G401.6 (cell line): Measurements from ENCODE around the gene PNMA1.

ENCODE experiments used
- FAIRE-seq: peaks from 2 replicates; lab custom pipeline; 2012; peaks lifted over from hg19 to GRCh38; lab: Jason Lieb, UNC

Gene PNMA1

DNA sequence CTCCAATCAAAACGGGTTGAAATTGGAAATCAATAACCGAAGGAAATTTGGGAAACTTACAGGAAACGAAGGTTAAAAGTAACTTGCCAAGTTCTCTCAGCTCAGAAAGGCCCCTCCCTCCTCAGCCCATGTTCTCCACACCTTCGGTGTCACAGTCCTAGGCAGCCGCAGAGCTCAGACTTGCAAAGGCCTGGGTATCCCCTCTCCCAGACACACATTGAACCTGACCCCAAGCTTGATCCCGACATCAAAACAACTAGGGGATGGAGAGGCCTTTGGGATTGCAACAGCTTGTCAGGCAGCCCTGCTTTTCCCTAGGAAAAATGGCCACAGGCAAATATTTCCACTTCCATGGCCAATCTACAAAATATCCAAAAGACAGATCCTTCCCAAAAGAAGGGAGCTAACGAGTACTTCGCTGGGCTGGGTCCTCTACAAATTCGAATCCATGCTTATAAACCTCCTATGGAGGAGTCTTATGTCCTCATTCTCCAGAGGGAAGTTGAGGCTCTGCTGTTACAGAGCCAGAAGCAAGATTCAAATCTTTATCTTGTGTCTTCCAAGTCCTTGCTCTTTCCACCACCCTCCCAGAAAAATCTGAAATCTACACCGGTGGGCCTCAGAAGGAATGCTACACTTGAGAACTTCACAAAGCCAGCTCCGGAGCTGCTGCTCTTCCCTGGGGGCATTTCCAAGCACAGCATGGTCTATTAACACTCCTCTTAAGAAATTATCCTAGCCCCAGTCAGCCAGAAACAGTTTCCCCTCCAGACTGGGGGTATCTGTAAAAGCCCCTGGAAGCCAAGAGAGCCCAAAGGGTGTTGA lies 35.7 kb upstream of the PNMA1 start:
- no peak for FAIRE-seq

- no peak for FAIRE-seq
Observed at GRCh38 chr14:73748858-73749357, 34.7 kb upstream of the PNMA1 start.

- FAIRE-seq, result peak; percentile 64
Observed at GRCh38 chr14:73747379-73748211, 33.4 kb upstream of the PNMA1 start.

DNA sequence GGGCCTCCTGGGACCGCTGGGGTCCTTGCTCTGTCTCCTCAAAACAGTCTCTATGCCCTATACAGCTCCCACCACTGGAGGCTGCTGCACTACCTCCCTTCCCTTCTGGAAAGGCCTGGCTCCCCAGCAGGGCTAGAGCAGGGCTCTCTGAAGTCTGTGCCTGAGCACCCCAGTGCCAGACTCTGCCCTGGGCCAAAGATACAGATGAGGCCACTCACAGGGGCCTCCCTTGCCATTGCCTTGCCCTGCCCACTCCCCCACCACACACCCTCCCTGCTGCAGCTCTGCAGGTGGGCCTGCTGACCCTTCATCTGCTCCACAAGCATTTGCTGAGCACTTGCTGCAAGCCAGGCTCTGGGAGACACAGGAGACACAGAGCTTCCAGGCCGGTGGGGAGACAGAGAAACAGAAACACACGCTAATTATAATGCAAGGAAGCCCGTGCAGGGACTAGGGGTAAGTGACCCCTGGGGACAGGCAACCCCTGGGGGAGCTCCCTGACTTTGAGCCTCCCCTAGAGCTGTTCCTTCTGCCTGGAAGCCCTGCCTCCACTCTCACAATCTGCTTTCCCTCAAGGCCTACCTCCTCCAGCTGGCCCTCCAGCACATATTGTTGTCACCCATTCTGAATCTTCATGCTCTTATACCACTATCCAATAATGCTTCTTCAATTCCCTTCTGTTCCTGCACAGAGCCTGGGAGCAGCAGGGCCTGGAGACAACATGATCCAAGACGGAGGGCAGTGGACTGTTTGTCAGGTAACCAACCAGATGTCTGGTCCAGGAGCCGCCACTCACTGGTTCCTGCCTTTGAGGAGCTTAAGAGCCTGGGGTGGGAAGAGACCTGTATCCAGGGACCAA lies 32.6 kb upstream of the PNMA1 start:
- no peak for FAIRE-seq

DNA sequence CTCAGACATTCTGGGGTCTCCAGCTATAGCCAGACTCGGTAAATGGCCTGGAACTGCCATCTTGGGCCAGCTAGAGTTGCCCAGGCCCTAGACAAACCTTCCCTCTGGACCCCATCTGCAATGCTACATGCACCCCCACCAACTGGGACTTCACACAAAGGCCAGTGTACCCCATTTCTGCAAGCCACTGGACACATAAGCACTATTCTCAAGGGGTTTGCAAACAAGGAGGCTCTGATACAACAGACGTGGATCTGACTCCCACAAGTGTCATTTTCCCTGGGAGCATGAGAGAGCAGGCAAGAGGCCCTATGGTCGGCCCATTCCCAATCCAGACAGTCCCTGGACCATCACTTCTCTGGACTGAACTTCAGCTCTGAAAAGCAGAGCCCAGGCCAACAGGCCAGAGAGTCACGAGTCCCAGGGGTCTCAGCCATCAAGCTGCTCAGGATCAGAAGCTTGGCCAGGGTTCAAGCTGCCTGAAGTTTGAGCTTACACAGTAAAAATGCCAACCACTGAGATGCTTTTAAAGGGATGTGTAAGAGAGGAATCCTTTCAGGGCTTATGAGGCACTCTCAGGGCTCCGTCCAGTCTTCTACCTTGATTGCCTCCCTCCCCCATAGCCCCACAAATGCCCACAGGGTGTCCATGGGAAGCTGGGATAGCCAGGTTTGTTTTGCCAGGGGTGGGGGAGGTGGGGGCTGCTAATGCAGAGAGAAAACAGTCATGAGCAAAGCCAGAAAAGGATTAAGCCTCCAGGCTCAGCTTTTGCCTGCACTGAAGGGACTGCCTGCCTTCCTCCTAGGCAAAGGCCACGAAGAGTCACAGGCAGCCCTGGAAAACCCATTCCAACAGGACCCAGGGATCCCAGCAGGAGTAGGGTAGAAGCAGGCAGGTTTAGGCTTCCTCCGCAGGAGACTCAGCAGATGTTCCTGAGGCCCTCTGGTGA lies 31.7 kb upstream of the PNMA1 start:
- FAIRE-seq, result no peak

- FAIRE-seq, result no peak
Observed at GRCh38 chr14:73744874-73745529, 30.8 kb upstream of the PNMA1 start.

GRCh38 chr14:73744175-73744867 lies 30.1 kb upstream of the PNMA1 start:
- no peak for FAIRE-seq

- no peak for FAIRE-seq
Observed at GRCh38 chr14:73743431-73743931, 29.3 kb upstream of the PNMA1 start.

- no peak for FAIRE-seq
Observed at GRCh38 chr14:73742520-73743238, 28.5 kb upstream of the PNMA1 start.

GRCh38 chr14:73741876-73742519 lies 27.8 kb upstream of the PNMA1 start:
- no peak for FAIRE-seq

GRCh38 chr14:73741386-73741875 lies 27.2 kb upstream of the PNMA1 start:
- no peak for FAIRE-seq

GRCh38 chr14:73740618-73741326 lies 26.6 kb upstream of the PNMA1 start:
- FAIRE-seq, result no peak

GRCh38 chr14:73739899-73740617 lies 25.9 kb upstream of the PNMA1 start:
- FAIRE-seq, result no peak

DNA sequence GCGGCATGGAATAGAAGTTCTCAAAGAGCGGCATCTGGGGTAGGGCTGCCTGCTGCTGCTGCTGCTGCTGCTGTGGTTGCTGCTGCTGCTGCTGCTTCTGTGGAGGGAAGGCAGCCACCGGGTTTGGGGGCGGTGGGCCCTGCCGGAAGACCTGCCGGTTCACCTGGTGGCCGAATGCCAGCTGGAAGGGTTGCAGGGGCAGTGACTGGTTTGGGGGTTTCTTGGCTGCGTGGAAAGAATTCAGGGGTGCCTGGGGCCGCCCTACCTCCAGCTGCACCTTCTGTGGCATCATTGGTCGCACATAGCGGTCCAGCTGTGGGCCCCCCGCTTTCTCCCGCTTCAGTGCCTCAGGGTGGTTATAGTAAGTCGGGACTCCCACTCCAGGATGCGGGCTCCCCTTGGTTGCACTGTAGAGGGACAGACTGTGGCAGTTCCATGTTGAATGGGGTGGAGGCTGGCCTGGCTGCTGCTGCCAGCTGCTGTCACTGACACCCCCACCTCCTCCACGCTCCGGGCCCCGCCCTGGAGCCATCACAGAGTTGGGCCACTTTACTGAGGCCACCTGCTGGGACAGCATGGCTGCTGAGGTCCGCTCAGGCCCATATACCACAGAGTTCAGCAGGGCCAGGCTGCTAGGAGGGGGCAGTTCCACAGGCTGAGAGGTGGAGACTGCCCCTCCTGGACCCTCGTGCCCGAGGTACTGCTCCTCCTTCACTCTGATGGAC lies 25.2 kb upstream of the PNMA1 start:
- FAIRE-seq, result no peak

- FAIRE-seq, result no peak
Observed at GRCh38 chr14:73738518-73739173, 24.5 kb upstream of the PNMA1 start.

DNA sequence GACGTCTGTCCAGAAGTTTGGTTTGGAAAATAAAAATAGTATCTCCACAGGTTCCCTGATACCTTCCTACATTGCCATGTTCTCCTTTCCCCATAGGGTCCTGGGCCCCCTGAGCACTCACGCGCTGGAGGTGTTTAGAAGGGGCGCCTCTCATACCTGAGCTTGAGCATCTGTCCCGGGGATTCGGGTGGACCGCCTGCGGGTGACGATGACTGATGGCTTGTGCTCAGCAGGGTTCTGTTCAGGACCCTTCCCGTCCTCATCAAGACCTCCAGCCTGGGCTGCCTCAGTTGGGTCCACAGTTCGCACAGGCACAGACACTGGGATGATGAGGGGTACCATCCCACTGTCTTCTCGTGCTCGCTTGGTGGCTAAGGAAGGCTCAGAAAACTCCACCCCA lies 22.7 kb upstream of the PNMA1 start:
- no peak for FAIRE-seq
